A549 (cell line): ENCODE measurements around the gene MYH10.

Source experiments
- CHD4 ChIP-seq: fragments of 200-600 bp; sonication (generic); IDR thresholded peaks from 2 replicates; pipeline ENCODE4 v1.6.1; 2016; ENCODE audit warnings: antibody characterized with exemption, mild to moderate bottlenecking, borderline replicate concordance
- HDAC2 ChIP-seq: fragments of 200-600 bp; sonication (generic); IDR thresholded peaks from 2 replicates; pipeline ENCODE4 v1.6.1; 2016
- JUN ChIP-seq, 2 experiments: fragments of >200 bp; sonication (Bioruptor Twin); formaldehyde crosslinking; IDR thresholded peaks; 2 replicates in 1 of 2; 3 replicates in 1 of 2; pipeline ENCODE4 v1.6.1; 2016 to 2017
- KDM5A ChIP-seq: fragments of 200-600 bp; sonication (generic); IDR thresholded peaks from 2 replicates; pipeline ENCODE4 v1.6.1; 2016; ENCODE audit warnings: antibody characterized with exemption, mild to moderate bottlenecking
- NPAS2 ChIP-seq: fragments of 250-450 bp; sonication (Bioruptor Pico); IDR thresholded peaks from 2 replicates; pipeline ENCODE4 v1.8.0; 2022; ENCODE audit warnings: mild to moderate bottlenecking, moderate library complexity, borderline replicate concordance
- POLR2A ChIP-seq: IDR thresholded peaks from 2 replicates; pipeline ENCODE4 v1.6.1; 2012; ENCODE audit warnings: mild to moderate bottlenecking, low read length
- RCOR1 ChIP-seq: fragments of 150-350 bp; IDR thresholded peaks from 2 replicates; pipeline ENCODE4 v1.6.1; 2014; ENCODE audit warnings: antibody characterized with exemption, low read length, low read depth
- RNF2 ChIP-seq: fragments of 200-600 bp; sonication (generic); IDR thresholded peaks from 2 replicates; pipeline ENCODE4 v1.6.1; 2016; ENCODE audit warnings: low read depth, mild to moderate bottlenecking, antibody characterized with exemption, moderate library complexity, borderline replicate concordance
- SREBF2 ChIP-seq: fragments of 450-650 bp; IDR thresholded peaks from 2 replicates; pipeline ENCODE4 v1.6.1; 2014; ENCODE audit warnings: mild to moderate bottlenecking, moderate library complexity
- ZFP36 ChIP-seq: fragments of 450-650 bp; IDR thresholded peaks from 2 replicates; pipeline ENCODE4 v1.6.1; 2014; ENCODE audit warnings: borderline replicate concordance; ENCODE audit not compliant: partially characterized antibody
- TF ChIP-seq, protein P1 (sequence below): fragments of >200 bp; sonication (Bioruptor Twin); formaldehyde crosslinking; IDR thresholded peaks from 3 replicates; pipeline ENCODE4 v1.5.1; 2016
- TF ChIP-seq, protein P2 (sequence below): fragments of 200-600 bp; sonication (generic); IDR thresholded peaks from 2 replicates; pipeline ENCODE4 v1.6.1; 2016; ENCODE audit warnings: antibody characterized with exemption, mild to moderate bottlenecking, moderate library complexity
- TF ChIP-seq, protein P3 (sequence below): fragments of 450-650 bp; IDR thresholded peaks from 2 replicates; pipeline ENCODE4 v1.6.1; 2014; ENCODE audit warnings: antibody characterized with exemption

DNA sequence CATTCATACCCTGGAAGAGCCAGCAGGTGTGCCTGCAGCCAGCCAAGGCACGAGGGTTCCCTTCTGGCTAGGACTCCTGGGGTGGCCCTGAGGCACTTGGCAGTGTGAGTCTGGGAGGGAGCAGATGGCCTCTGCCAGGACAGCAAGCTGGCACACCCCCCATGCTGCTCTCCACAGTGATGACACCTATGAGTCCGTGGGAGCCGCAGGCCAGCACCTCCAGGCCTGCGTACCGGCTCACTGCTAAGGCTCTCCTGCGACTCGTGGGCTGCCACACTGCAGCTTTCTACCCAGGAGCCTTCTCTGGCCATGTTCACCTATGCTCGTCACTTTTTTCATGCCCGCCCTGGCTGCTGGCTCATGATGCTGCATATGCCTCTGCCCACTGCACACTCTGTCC lies 126.7 kb downstream of the MYH10 start:
- TF ChIP-seq, protein P1, sequence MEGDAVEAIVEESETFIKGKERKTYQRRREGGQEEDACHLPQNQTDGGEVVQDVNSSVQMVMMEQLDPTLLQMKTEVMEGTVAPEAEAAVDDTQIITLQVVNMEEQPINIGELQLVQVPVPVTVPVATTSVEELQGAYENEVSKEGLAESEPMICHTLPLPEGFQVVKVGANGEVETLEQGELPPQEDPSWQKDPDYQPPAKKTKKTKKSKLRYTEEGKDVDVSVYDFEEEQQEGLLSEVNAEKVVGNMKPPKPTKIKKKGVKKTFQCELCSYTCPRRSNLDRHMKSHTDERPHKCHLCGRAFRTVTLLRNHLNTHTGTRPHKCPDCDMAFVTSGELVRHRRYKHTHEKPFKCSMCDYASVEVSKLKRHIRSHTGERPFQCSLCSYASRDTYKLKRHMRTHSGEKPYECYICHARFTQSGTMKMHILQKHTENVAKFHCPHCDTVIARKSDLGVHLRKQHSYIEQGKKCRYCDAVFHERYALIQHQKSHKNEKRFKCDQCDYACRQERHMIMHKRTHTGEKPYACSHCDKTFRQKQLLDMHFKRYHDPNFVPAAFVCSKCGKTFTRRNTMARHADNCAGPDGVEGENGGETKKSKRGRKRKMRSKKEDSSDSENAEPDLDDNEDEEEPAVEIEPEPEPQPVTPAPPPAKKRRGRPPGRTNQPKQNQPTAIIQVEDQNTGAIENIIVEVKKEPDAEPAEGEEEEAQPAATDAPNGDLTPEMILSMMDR, result no peak
- TF ChIP-seq, protein P2, sequence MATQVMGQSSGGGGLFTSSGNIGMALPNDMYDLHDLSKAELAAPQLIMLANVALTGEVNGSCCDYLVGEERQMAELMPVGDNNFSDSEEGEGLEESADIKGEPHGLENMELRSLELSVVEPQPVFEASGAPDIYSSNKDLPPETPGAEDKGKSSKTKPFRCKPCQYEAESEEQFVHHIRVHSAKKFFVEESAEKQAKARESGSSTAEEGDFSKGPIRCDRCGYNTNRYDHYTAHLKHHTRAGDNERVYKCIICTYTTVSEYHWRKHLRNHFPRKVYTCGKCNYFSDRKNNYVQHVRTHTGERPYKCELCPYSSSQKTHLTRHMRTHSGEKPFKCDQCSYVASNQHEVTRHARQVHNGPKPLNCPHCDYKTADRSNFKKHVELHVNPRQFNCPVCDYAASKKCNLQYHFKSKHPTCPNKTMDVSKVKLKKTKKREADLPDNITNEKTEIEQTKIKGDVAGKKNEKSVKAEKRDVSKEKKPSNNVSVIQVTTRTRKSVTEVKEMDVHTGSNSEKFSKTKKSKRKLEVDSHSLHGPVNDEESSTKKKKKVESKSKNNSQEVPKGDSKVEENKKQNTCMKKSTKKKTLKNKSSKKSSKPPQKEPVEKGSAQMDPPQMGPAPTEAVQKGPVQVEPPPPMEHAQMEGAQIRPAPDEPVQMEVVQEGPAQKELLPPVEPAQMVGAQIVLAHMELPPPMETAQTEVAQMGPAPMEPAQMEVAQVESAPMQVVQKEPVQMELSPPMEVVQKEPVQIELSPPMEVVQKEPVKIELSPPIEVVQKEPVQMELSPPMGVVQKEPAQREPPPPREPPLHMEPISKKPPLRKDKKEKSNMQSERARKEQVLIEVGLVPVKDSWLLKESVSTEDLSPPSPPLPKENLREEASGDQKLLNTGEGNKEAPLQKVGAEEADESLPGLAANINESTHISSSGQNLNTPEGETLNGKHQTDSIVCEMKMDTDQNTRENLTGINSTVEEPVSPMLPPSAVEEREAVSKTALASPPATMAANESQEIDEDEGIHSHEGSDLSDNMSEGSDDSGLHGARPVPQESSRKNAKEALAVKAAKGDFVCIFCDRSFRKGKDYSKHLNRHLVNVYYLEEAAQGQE, result no peak
- TF ChIP-seq RCOR1 (no peak), POLR2A (no peak), KDM5A (no peak), RNF2 (no peak), CHD4 (no peak), HDAC2 (no peak), SREBF2 (no peak), JUN (IDR thresholded peaks at IDR 0.05) (no peak), ZFP36 (no peak), NPAS2 (CRISPR knock-in tag) (no peak)
- TF ChIP-seq, protein P3, sequence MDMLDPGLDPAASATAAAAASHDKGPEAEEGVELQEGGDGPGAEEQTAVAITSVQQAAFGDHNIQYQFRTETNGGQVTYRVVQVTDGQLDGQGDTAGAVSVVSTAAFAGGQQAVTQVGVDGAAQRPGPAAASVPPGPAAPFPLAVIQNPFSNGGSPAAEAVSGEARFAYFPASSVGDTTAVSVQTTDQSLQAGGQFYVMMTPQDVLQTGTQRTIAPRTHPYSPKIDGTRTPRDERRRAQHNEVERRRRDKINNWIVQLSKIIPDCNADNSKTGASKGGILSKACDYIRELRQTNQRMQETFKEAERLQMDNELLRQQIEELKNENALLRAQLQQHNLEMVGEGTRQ, result no peak
